Loucy (cell line): ENCODE measurements around the gene LARP4B.

ENCODE experiments used
- EZH2phosphoT487 ChIP-seq: fragments of 200-600 bp; IDR thresholded peaks from 2 replicates; pipeline ENCODE4 v1.6.1; 2018; ENCODE audit warnings: antibody characterized with exemption, mild to moderate bottlenecking, moderate library complexity, borderline replicate concordance
- TF ChIP-seq, protein P1 (sequence below): fragments of 200-600 bp; sonication (generic); conservative IDR thresholded peaks from 2 replicates; pipeline ENCODE4 v1.5.1; 2014; ENCODE audit warnings: mild to moderate bottlenecking, antibody characterized with exemption, low read length

DNA sequence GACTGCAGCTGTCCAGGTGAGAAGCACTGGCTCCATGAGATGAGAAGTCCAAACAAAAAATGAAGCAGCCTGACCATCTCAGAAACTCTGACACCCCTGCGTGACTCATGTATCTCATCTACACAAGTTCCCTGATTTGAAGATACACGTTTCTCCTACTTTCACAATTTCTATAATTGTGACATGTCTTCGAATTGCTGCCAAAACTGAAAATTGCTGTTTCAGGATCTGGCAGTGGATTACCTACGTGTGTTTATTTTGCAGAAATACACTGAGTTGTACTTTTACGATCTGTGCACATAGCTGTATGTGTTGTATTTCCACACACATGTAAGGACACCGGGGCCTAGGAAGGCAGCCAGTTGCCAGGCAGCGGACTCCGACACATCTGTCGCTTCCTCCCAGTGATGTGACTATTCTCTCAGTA, 53.2 kb downstream of the LARP4B start:
- TF ChIP-seq, protein P1, sequence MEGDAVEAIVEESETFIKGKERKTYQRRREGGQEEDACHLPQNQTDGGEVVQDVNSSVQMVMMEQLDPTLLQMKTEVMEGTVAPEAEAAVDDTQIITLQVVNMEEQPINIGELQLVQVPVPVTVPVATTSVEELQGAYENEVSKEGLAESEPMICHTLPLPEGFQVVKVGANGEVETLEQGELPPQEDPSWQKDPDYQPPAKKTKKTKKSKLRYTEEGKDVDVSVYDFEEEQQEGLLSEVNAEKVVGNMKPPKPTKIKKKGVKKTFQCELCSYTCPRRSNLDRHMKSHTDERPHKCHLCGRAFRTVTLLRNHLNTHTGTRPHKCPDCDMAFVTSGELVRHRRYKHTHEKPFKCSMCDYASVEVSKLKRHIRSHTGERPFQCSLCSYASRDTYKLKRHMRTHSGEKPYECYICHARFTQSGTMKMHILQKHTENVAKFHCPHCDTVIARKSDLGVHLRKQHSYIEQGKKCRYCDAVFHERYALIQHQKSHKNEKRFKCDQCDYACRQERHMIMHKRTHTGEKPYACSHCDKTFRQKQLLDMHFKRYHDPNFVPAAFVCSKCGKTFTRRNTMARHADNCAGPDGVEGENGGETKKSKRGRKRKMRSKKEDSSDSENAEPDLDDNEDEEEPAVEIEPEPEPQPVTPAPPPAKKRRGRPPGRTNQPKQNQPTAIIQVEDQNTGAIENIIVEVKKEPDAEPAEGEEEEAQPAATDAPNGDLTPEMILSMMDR = no peak
- no peak for TF ChIP-seq EZH2phosphoT487
